HUES64 (cell line): ENCODE results near the gene CHN2.

Experiments used
- H3K27ac ChIP-seq: 2 replicates; pipeline ENCODE4 v1.7.0; 2013; ENCODE audit warnings: low read depth, low read length, inconsistent platforms
- H3K27me3 ChIP-seq: 2 replicates; pipeline ENCODE4 v1.6.1; 2013; ENCODE audit warnings: mild to moderate bottlenecking, low read length; ENCODE audit not compliant: insufficient read depth
- H3K36me3 ChIP-seq: 2 replicates; pipeline ENCODE4 v1.6.1; 2013; ENCODE audit warnings: mild to moderate bottlenecking, low read length; ENCODE audit not compliant: insufficient read depth
- H3K4me1 ChIP-seq: 2 replicates; pipeline ENCODE4 v1.6.1; 2013; ENCODE audit warnings: mild to moderate bottlenecking, low read length, moderate library complexity; ENCODE audit not compliant: insufficient read depth
- H3K4me3 ChIP-seq: 2 replicates; pipeline ENCODE4 v1.5.1; 2013; ENCODE audit warnings: mild to moderate bottlenecking, low read length, moderate library complexity
- H3K9ac ChIP-seq: 2 replicates; pipeline ENCODE4 v1.6.1; 2013; ENCODE audit warnings: mild to moderate bottlenecking, low read depth, low read length
- H3K9me3 ChIP-seq: 2 replicates; pipeline ENCODE4 v1.6.1; 2013; ENCODE audit warnings: low read depth, low read length; ENCODE audit not compliant: insufficient read depth
- WGBS: fragments of 150-250, 120-280 bp; methylation state at CpG from one replicate; pipeline ENCODE4 v1.1.7; 2013; ENCODE audit warnings: missing lambda C conversion rate; 5-methylcytosine and 5-hydroxymethylcytosine counted together

The CHN2 gene

GRCh38 chr7:29287366-29287765, 92.8 kb downstream of the CHN2 start:
- WGBS = no CpG with 5 or more reads among the region's 1 CpG
- Histone ChIP-seq H3K9me3 (no peaks in the 10 kb centered on the region), H3K27me3 (no peaks in the 10 kb centered on the region), H3K4me1 (peaks cover 38% of the 10 kb centered on the region), H3K36me3 (no peaks in the 10 kb centered on the region), H3K4me3 (no peak overlapping the region), H3K27ac (no peak overlapping the region), H3K9ac (no peak overlapping the region)

GRCh38 chr7:29288181-29289091, 93.9 kb downstream of the CHN2 start:
- Histone ChIP-seq H3K27me3 (no peaks in the 10 kb centered on the region), H3K27ac (peak overlapping the region; percentile 34), H3K4me3 (no peak overlapping the region), H3K36me3 (no peaks in the 10 kb centered on the region), H3K4me1 (peaks cover 36% of the 10 kb centered on the region), H3K9me3 (no peaks in the 10 kb centered on the region), H3K9ac (peak overlapping the region; percentile 26; the same call in 1 of the 2 replicates)
- 92% methylated on average over 6 of the region's 6 CpGs for WGBS

- Histone ChIP-seq H3K9ac (no peak overlapping the region), H3K27ac (peak overlapping the region; percentile 34), H3K9me3 (no peaks in the 10 kb centered on the region), H3K4me1 (peaks cover 38% of the 10 kb centered on the region), H3K36me3 (no peaks in the 10 kb centered on the region), H3K27me3 (no peaks in the 10 kb centered on the region), H3K4me3 (no peak overlapping the region)
- 66% methylated on average over 15 of the region's 15 CpGs for WGBS
These were observed 94.8 kb downstream of the CHN2 start for GRCh38 chr7:29289156-29290021.

GRCh38 chr7:29290829-29291228, 96.3 kb downstream of the CHN2 start:
- WGBS = 98% methylated on average over 6 of the region's 6 CpGs
- H3K27ac ChIP-seq = no peak overlapping the region
- no peaks in the 10 kb centered on the region for H3K27me3 ChIP-seq
- H3K4me3 ChIP-seq = no peak overlapping the region
- peaks cover 42% of the 10 kb centered on the region for H3K4me1 ChIP-seq
- H3K9me3 ChIP-seq = no peaks in the 10 kb centered on the region
- no peak overlapping the region for H3K9ac ChIP-seq
- H3K36me3 ChIP-seq = no peaks in the 10 kb centered on the region

GRCh38 chr7:29291723-29292618, 97.4 kb downstream of the CHN2 start:
- Histone ChIP-seq H3K9ac (no peak overlapping the region), H3K4me3 (no peak overlapping the region), H3K27me3 (no peaks in the 10 kb centered on the region), H3K27ac (no peak overlapping the region), H3K9me3 (no peaks in the 10 kb centered on the region), H3K4me1 (peaks cover 47% of the 10 kb centered on the region), H3K36me3 (no peaks in the 10 kb centered on the region)
- WGBS = 92% methylated on average over 6 of the region's 9 CpGs

GRCh38 chr7:29292886-29293658, 98.5 kb downstream of the CHN2 start:
- WGBS = 83% methylated on average over 12 of the region's 12 CpGs
- Histone ChIP-seq H3K27me3 (no peaks in the 10 kb centered on the region), H3K9ac (no peak overlapping the region), H3K36me3 (no peaks in the 10 kb centered on the region), H3K27ac (no peak overlapping the region), H3K4me1 (peaks cover 57% of the 10 kb centered on the region), H3K9me3 (no peaks in the 10 kb centered on the region), H3K4me3 (no peak overlapping the region)

- H3K36me3 ChIP-seq = no peaks in the 10 kb centered on the region
- H3K4me1 ChIP-seq = peaks cover 51% of the 10 kb centered on the region
- no peak overlapping the region for H3K9ac ChIP-seq
- peak overlapping the region; percentile 73; the same call in 1 of the 2 replicates for H3K27ac ChIP-seq
- no peaks in the 10 kb centered on the region for H3K27me3 ChIP-seq
- 0 out of 2 replicates have a peak overlapping the region, but pooled peaks have one; percentile 28 for H3K4me3 ChIP-seq
- H3K9me3 ChIP-seq = no peaks in the 10 kb centered on the region
These were observed 101.8 kb downstream of the CHN2 start for GRCh38 chr7:29296421-29296820.

- Histone ChIP-seq H3K9ac (no peak overlapping the region), H3K4me3 (no peak overlapping the region), H3K4me1 (peaks cover 51% of the 10 kb centered on the region), H3K36me3 (no peaks in the 10 kb centered on the region), H3K27me3 (no peaks in the 10 kb centered on the region), H3K9me3 (no peaks in the 10 kb centered on the region), H3K27ac (peak overlapping the region; percentile 73; the same call in 1 of the 2 replicates)
- 74% methylated on average over 16 of the region's 16 CpGs for WGBS
These were observed 102.8 kb downstream of the CHN2 start for GRCh38 chr7:29297194-29297890.

GRCh38 chr7:29299086-29299485, 104.5 kb downstream of the CHN2 start:
- no peaks in the 10 kb centered on the region for H3K9me3 ChIP-seq
- H3K9ac ChIP-seq = no peak overlapping the region
- no peaks in the 10 kb centered on the region for H3K27me3 ChIP-seq
- H3K4me3 ChIP-seq = no peak overlapping the region
- 85% methylated on average over 6 of the region's 6 CpGs for WGBS
- H3K4me1 ChIP-seq = peaks cover 44% of the 10 kb centered on the region
- H3K27ac ChIP-seq = no peak overlapping the region
- H3K36me3 ChIP-seq = no peaks in the 10 kb centered on the region
